ENCODE data around the gene CFAP90.

Gene CFAP90

GRCh38 chr5:7849681-7850394 is 1.1 kb downstream of the CFAP90 start:
- no peak for DNase-seq (ENCODE audit: low read depth)
- no peak overlapping the region for H3K4me3 ChIP-seq (ENCODE audit: low read depth, low read length)
- TF ChIP-seq CTCF (IDR thresholded peaks at IDR 0.05; ENCODE audit: insufficient read depth, low read depth, low read length, missing control alignments), result no peak

GRCh38 chr5:7848296-7848695 is 2.6 kb downstream of the CFAP90 start:
- H3K4me3 ChIP-seq (ENCODE audit: low read depth, low read length), result no peak overlapping the region
- no peak for TF ChIP-seq CTCF (IDR thresholded peaks at IDR 0.05; ENCODE audit: insufficient read depth, low read depth, low read length, missing control alignments)
- no peak for DNase-seq (ENCODE audit: low read depth)

- no peak overlapping the region for H3K4me3 ChIP-seq (ENCODE audit: low read depth, low read length)
- TF ChIP-seq CTCF (IDR thresholded peaks at IDR 0.05; ENCODE audit: insufficient read depth, low read depth, low read length, missing control alignments), result no peak
- no peak for DNase-seq (ENCODE audit: low read depth)
Measured at GRCh38 chr5:7846327-7846726, 4.6 kb downstream of the CFAP90 start.

GRCh38 chr5:7845557-7845956 is 5.4 kb downstream of the CFAP90 start:
- TF ChIP-seq CTCF (IDR thresholded peaks at IDR 0.05; ENCODE audit: insufficient read depth, low read depth, low read length, missing control alignments), result no peak
- DNase-seq (ENCODE audit: low read depth), result no peak

GRCh38 chr5:7844901-7845300 is 6.0 kb downstream of the CFAP90 start:
- H3K4me3 ChIP-seq (ENCODE audit: low read depth, low read length), result no peak overlapping the region
- TF ChIP-seq CTCF (IDR thresholded peaks at IDR 0.05; ENCODE audit: insufficient read depth, low read depth, low read length, missing control alignments), result no peak
- no peak for DNase-seq (ENCODE audit: low read depth)

More at GRCh38 chr5:7845557-7845956, 5.4 kb downstream of the CFAP90 start:
- H3K4me3 ChIP-seq (ENCODE audit: low read depth, low read length), result no peak overlapping the region

GRCh38 chr5:7842531-7842930 is 8.4 kb downstream of the CFAP90 start:
- no peak for TF ChIP-seq CTCF (IDR thresholded peaks at IDR 0.05; ENCODE audit: insufficient read depth, low read depth, low read length, missing control alignments)
- H3K4me3 ChIP-seq (ENCODE audit: low read depth, low read length), result no peak overlapping the region
- no peak for DNase-seq (ENCODE audit: low read depth)

- no peak for DNase-seq (ENCODE audit: low read depth)
- no peak for TF ChIP-seq CTCF (IDR thresholded peaks at IDR 0.05; ENCODE audit: insufficient read depth, low read depth, low read length, missing control alignments)
- no peak overlapping the region for H3K4me3 ChIP-seq (ENCODE audit: low read depth, low read length)
Measured at GRCh38 chr5:7837403-7837802, 13.5 kb downstream of the CFAP90 start.
